ENCODE data around the gene VSIG8.

The VSIG8 gene

DNA sequence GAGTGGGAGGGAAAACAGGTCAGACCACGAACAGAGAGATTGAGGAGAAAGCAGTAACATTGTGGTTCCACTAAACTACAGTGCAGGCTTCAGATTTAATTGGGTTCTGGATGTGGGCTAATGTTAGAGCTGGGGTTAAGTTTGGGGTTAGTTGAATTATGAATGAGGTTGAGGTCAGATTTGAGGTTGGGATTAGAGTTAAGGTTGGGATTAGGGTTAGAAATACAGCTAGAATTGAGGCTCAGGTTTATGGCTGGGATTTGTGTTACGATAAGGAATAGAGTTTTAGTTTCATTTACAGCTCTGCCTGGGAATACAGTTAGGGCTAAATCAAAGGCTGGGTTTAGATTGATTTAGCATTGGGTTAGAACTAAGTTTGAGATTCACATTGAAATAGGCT, 1.8 kb upstream of the VSIG8 start:
- TF ChIP-seq, protein P1, sequence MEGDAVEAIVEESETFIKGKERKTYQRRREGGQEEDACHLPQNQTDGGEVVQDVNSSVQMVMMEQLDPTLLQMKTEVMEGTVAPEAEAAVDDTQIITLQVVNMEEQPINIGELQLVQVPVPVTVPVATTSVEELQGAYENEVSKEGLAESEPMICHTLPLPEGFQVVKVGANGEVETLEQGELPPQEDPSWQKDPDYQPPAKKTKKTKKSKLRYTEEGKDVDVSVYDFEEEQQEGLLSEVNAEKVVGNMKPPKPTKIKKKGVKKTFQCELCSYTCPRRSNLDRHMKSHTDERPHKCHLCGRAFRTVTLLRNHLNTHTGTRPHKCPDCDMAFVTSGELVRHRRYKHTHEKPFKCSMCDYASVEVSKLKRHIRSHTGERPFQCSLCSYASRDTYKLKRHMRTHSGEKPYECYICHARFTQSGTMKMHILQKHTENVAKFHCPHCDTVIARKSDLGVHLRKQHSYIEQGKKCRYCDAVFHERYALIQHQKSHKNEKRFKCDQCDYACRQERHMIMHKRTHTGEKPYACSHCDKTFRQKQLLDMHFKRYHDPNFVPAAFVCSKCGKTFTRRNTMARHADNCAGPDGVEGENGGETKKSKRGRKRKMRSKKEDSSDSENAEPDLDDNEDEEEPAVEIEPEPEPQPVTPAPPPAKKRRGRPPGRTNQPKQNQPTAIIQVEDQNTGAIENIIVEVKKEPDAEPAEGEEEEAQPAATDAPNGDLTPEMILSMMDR (IDR thresholded peaks at IDR 0.05; ENCODE audit: low read depth, low read length) = no peak

GRCh38 chr1:159862031-159862430, 426 bp downstream of the VSIG8 start:
- TF ChIP-seq, protein P1 (IDR thresholded peaks at IDR 0.05; ENCODE audit: low read depth, low read length) = no peak
- DNase-seq (ENCODE audit: low read depth, low spot score) = no peak
- in situ Hi-C loops (cut with HindIII; ENCODE audit: low sequenced_read_pairs) = no loop called here
- no peak overlapping the region for H3K4me3 ChIP-seq (ENCODE audit: low read depth, low read length)

More for the DNA sequence above, 1.8 kb upstream of the VSIG8 start:
- no peak overlapping the region for H3K4me3 ChIP-seq (ENCODE audit: low read depth, low read length)
- in situ Hi-C loops (cut with HindIII; ENCODE audit: low sequenced_read_pairs) = no loop called here
- DNase-seq (ENCODE audit: low read depth, low spot score) = no peak

- TF ChIP-seq, protein P1 (IDR thresholded peaks at IDR 0.05; ENCODE audit: low read depth, low read length) = no peak
- no peak for DNase-seq (ENCODE audit: low read depth, low spot score)
- in situ Hi-C loops (cut with HindIII; ENCODE audit: low sequenced_read_pairs) = no loop called here
- no peak overlapping the region for H3K4me3 ChIP-seq (ENCODE audit: low read depth, low read length)
Measured at GRCh38 chr1:159861218-159861617, 1.2 kb downstream of the VSIG8 start.

- TF ChIP-seq, protein P1 (IDR thresholded peaks at IDR 0.05; ENCODE audit: low read depth, low read length) = no peak
- DNase-seq (ENCODE audit: low read depth, low spot score) = no peak
- in situ Hi-C loops (cut with HindIII; ENCODE audit: low sequenced_read_pairs) = no loop called here
- no peak overlapping the region for H3K4me3 ChIP-seq (ENCODE audit: low read depth, low read length)
Measured at GRCh38 chr1:159860456-159860855, 2.0 kb downstream of the VSIG8 start.

- DNase-seq (ENCODE audit: low read depth, low spot score) = no peak
- H3K4me3 ChIP-seq (ENCODE audit: low read depth, low read length) = no peak overlapping the region
- TF ChIP-seq, protein P1 (IDR thresholded peaks at IDR 0.05; ENCODE audit: low read depth, low read length) = no peak
- in situ Hi-C loops (cut with HindIII; ENCODE audit: low sequenced_read_pairs) = no loop called here
Measured at GRCh38 chr1:159859767-159860322, 2.6 kb downstream of the VSIG8 start.

DNA sequence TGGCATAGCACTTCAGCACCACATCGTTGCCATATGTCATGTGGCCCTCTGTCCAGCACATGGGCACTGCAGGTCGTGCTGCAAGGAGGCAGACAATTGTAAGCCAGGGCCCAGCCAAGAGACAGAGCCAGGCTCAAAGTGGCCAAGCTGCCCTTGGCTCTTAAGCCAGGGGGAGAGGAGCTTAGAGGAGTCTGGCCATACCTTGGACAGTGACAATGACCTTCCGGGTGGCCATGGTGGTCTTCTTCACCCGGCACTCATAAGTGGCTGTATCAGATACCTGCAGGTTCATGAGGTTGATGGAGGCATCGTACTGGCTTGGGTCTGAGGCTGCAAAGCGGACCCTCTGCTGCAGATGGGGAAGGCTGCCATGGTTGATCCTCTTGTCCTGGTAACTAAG, 4.6 kb downstream of the VSIG8 start:
- H3K4me3 ChIP-seq (ENCODE audit: low read depth, low read length) = no peak overlapping the region
- DNase-seq (ENCODE audit: low read depth, low spot score) = no peak
- TF ChIP-seq, protein P1 (IDR thresholded peaks at IDR 0.05; ENCODE audit: low read depth, low read length) = no peak
- in situ Hi-C loops (cut with HindIII; ENCODE audit: low sequenced_read_pairs) = no loop called here

- no peak overlapping the region for H3K4me3 ChIP-seq (ENCODE audit: low read depth, low read length)
- in situ Hi-C loops (cut with HindIII; ENCODE audit: low sequenced_read_pairs) = no loop called here
- TF ChIP-seq, protein P1 (IDR thresholded peaks at IDR 0.05; ENCODE audit: low read depth, low read length) = no peak
- DNase-seq (ENCODE audit: low read depth, low spot score) = peak; percentile 45
Measured at GRCh38 chr1:159856576-159856975, 5.9 kb downstream of the VSIG8 start.

Data from astrocyte of the spinal cord (primary cell).